GM12878 (cell line): Measurements from ENCODE around the gene WDR91. TPM values are rescaled to one million over a fixed set of nuclear protein-coding genes. Genes with fewer than 3 reads are reported as not detected.
A peak's percentile ranks its signal among the peaks of the same experiment; 100 is the strongest.

ENCODE experiments used
- BCLAF1 ChIP-seq: fragments of 450-650 bp; IDR thresholded peaks from 2 replicates; pipeline ENCODE4 v1.6.1; 2017; ENCODE audit warnings: antibody characterized with exemption, mild to moderate bottlenecking, moderate library complexity
- BHLHE40 ChIP-seq, 2 experiments: fragments of 450-650 bp in 1 of 2; IDR thresholded peaks; 2 replicates each; pipeline ENCODE4 v1.6.1; 2011 to 2017; ENCODE audit warnings: low read depth in 2 of 2, borderline replicate concordance in 1 of 2, improper control_type of control experiment in 1 of 2, low read length in 1 of 2, mild to moderate bottlenecking in 1 of 2
- BMI1 ChIP-seq: fragments of 450-650 bp; IDR thresholded peaks from 2 replicates; pipeline ENCODE4 v1.6.1; 2016; ENCODE audit warnings: mild to moderate bottlenecking, moderate library complexity, borderline replicate concordance
- CBFB ChIP-seq: IDR thresholded peaks from 2 replicates; pipeline ENCODE4 v1.6.1; 2016; ENCODE audit warnings: antibody characterized with exemption, low read depth
- DPF2 ChIP-seq: fragments of 450-650 bp; IDR thresholded peaks from 2 replicates; pipeline ENCODE4 v1.6.1; 2017; ENCODE audit warnings: mild to moderate bottlenecking
- EGR1 ChIP-seq, 2 experiments: IDR thresholded peaks; 1 replicate in 1 of 2; 2 replicates in 1 of 2; pipeline ENCODE4 v1.6.1; 2011 to 2012; ENCODE audit warnings: low read depth in 2 of 2, low read length in 2 of 2, borderline replicate concordance in 1 of 2, mild to moderate bottlenecking in 1 of 2, moderate library complexity in 1 of 2
- ESRRA ChIP-seq: IDR thresholded peaks from 2 replicates; pipeline ENCODE4 v1.6.1; 2012; ENCODE audit warnings: mild to moderate bottlenecking, low read length, improper control_type of control experiment
- FOS ChIP-seq: IDR thresholded peaks from 3 replicates; pipeline ENCODE4 v1.6.1; 2011; ENCODE audit warnings: borderline replicate concordance; ENCODE audit not compliant: insufficient read length; ENCODE audit errors: extremely low read depth
- FOXM1 ChIP-seq: IDR thresholded peaks from 2 replicates; pipeline ENCODE4 v1.6.1; 2012; ENCODE audit warnings: low read depth, mild to moderate bottlenecking, inconsistent platforms, low read length, moderate library complexity
- HDAC6 ChIP-seq: fragments of 200-600 bp; sonication (generic); IDR thresholded peaks from one replicate; pipeline ENCODE4 v1.8.0; 2017; ENCODE audit warnings: antibody characterized with exemption; ENCODE audit not compliant: unreplicated experiment
- KAT2A ChIP-seq: conservative IDR thresholded peaks from 2 replicates; pipeline ENCODE4 v1.6.1; 2011; ENCODE audit warnings: low read depth, low read length; ENCODE audit not compliant: control insufficient read depth
- KDM1A ChIP-seq: fragments of 200-600 bp; sonication (generic); IDR thresholded peaks from 2 replicates; pipeline ENCODE4 v1.6.1; 2016; ENCODE audit warnings: borderline replicate concordance
- MTA3 ChIP-seq: IDR thresholded peaks from 2 replicates; pipeline ENCODE4 v1.6.1; 2012; ENCODE audit warnings: low read length, inconsistent platforms, borderline replicate concordance
- NFIC ChIP-seq: IDR thresholded peaks from 2 replicates; pipeline ENCODE4 v1.6.1; 2012; ENCODE audit warnings: low read depth, mild to moderate bottlenecking, inconsistent platforms, low read length, moderate library complexity
- NR2C1 ChIP-seq: fragments of 450-650 bp; IDR thresholded peaks from 2 replicates; pipeline ENCODE4 v1.6.1; 2017; ENCODE audit warnings: antibody characterized with exemption, mild to moderate bottlenecking, moderate library complexity
- PBX3 ChIP-seq: IDR thresholded peaks from 2 replicates; pipeline ENCODE4 v1.6.1; 2011; ENCODE audit warnings: mild to moderate bottlenecking, low read depth, low read length, moderate library complexity; ENCODE audit not compliant: insufficient replicate concordance
- SPI1 ChIP-seq: IDR thresholded peaks from 2 replicates; pipeline ENCODE4 v1.6.1; 2011; ENCODE audit warnings: low read depth, mild to moderate bottlenecking, low read length, moderate library complexity, borderline replicate concordance; ENCODE audit not compliant: insufficient read depth
- TAF1 ChIP-seq: IDR thresholded peaks from 2 replicates; pipeline ENCODE4 v1.6.1; 2011; ENCODE audit warnings: mild to moderate bottlenecking, low read depth, low read length, borderline replicate concordance
- TCF7 ChIP-seq: IDR thresholded peaks from 2 replicates; pipeline ENCODE4 v1.6.1; 2014; ENCODE audit warnings: antibody characterized with exemption, borderline replicate concordance
- WRNIP1 ChIP-seq: IDR thresholded peaks from 2 replicates; pipeline ENCODE4 v1.6.1; 2011; ENCODE audit warnings: low read depth, low read length, improper control_type of control experiment, borderline replicate concordance
- ZBTB40 ChIP-seq: fragments of 450-650 bp; IDR thresholded peaks from 2 replicates; pipeline ENCODE4 v1.6.1; 2016; ENCODE audit warnings: mild to moderate bottlenecking, moderate library complexity, borderline replicate concordance
- polyA plus RNA-seq, 11 experiments: library from polyadenylated mRNA; depleted of rRNA in 4 of 11; unstranded in 6 of 11; stranded (reverse) in 5 of 11; fragments of >200 nt; fragmentation: Nextera tagmentation in 4 of 11; fragmentation: Illumina TruSeq in 1 of 11; extraction: Ambion mirVana in 4 of 11; extraction: Trizol in 1 of 11; gene quantifications; 1 replicate in 1 of 11; 2 replicates in 10 of 11; pipeline versions ENCODE4 v1.2.1 to v1.2.3, GENCODE V29; 2011 to 2016; ENCODE audit warnings: inconsistent platforms in 2 of 11, missing spikeins in 2 of 11, low read depth in 1 of 11
- total RNA-seq, 4 experiments: library from RNA; depleted of rRNA in 3 of 4; stranded (reverse); fragments of >200 nt in 3 of 4; fragmentation: Illumina TruSeq in 1 of 4; extraction: Trizol in 1 of 4; gene quantifications; 2 replicates each; pipeline versions ENCODE4 v1.2.1 to v1.2.3, GENCODE V29; 2013 to 2021

The WDR91 gene
- total and polyA plus RNA-seq, 10 of the 15 experiments (the other 5 are each of a cell fraction or from before 2014, with no cell fraction given) = 7.6 to 83.3 (median 16.5) TPM

GRCh38 chr7:135170274-135170997, 40.9 kb downstream of the WDR91 start, which contains the start of gene CYREN (continued):
- TF ChIP-seq KAT2A (no peak), DPF2 (peak; percentile 90), FOXM1 (no peak), TAF1 (no peak), EGR1 (IDR thresholded peaks at IDR 0.05; ENCODE audit: borderline replicate concordance in 1 of 2, low read depth in 2 of 2, low read length in 2 of 2) (peak in 1 of 2 experiments; percentile 48; a peak in 1 of 3 replicates), NFIC (0 out of 2 replicates have a peak, but pooled peaks have one; percentile 7), BMI1 (no peak), HDAC6 (no peak), TCF7 (no peak), WRNIP1 (0 out of 2 replicates have a peak, but pooled peaks have one; percentile 68), ZBTB40 (peak; percentile 98), NR2C1 (peak; percentile 85), MTA3 (no peak), BHLHE40 (IDR thresholded peaks at IDR 0.05; ENCODE audit: borderline replicate concordance in 1 of 2, low read depth in 2 of 2, low read length in 1 of 2) (peak; percentile 42 to 76; a peak in 1 of 4 replicates), ESRRA (peak; percentile 43; the same call in 1 of the 2 replicates), KDM1A (no peak), BCLAF1 (0 out of 2 replicates have a peak, but pooled peaks have one; percentile 7), SPI1 (0 out of 2 replicates have a peak, but pooled peaks have one; percentile 28), FOS (no peak), CBFB (no peak), PBX3 (no peak)
